ENCODE data around the gene KCNG2. TPM values are rescaled to one million over a fixed set of nuclear protein-coding genes. Genes with fewer than 3 reads are reported as not detected.

KCNG2 gene
- total RNA-seq, 1 donor, result under 0.01 TPM

DNA sequence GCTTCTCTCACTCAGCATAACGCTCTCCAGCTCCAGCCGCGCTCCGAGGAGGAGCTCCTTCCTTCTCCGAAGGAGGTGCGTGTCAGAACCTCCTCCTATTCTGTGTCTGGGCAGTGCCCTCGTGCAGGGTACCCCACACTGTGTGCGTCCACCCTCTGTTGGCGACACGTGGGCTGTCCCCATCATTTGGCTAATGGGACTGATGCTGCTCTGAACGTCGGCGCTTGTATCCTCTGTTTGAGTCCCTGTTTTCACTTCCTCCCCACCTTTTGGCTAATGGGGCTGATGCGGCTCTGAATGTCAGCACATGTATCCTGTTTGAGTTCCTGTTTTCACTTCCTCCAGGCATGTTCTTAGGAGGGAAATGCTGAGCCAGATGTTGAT, 22.2 kb downstream of the KCNG2 start:
- no peak for DNase-seq (ENCODE audit: low read depth)
- TF ChIP-seq, protein P1, sequence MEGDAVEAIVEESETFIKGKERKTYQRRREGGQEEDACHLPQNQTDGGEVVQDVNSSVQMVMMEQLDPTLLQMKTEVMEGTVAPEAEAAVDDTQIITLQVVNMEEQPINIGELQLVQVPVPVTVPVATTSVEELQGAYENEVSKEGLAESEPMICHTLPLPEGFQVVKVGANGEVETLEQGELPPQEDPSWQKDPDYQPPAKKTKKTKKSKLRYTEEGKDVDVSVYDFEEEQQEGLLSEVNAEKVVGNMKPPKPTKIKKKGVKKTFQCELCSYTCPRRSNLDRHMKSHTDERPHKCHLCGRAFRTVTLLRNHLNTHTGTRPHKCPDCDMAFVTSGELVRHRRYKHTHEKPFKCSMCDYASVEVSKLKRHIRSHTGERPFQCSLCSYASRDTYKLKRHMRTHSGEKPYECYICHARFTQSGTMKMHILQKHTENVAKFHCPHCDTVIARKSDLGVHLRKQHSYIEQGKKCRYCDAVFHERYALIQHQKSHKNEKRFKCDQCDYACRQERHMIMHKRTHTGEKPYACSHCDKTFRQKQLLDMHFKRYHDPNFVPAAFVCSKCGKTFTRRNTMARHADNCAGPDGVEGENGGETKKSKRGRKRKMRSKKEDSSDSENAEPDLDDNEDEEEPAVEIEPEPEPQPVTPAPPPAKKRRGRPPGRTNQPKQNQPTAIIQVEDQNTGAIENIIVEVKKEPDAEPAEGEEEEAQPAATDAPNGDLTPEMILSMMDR (IDR thresholded peaks at IDR 0.05; ENCODE audit: insufficient read depth, low read depth, low read length), result no peak

GRCh38 chr18:79823120-79823519, 25.4 kb downstream of the KCNG2 start:
- no peak overlapping the region for H3K4me3 ChIP-seq (ENCODE audit: low read depth, low read length)
- no peak for DNase-seq (ENCODE audit: low read depth)
- TF ChIP-seq, protein P1 (IDR thresholded peaks at IDR 0.05; ENCODE audit: insufficient read depth, low read depth, low read length), result no peak

More for the DNA sequence above, 22.2 kb downstream of the KCNG2 start:
- no peak overlapping the region for H3K4me3 ChIP-seq (ENCODE audit: low read depth, low read length)

DNA sequence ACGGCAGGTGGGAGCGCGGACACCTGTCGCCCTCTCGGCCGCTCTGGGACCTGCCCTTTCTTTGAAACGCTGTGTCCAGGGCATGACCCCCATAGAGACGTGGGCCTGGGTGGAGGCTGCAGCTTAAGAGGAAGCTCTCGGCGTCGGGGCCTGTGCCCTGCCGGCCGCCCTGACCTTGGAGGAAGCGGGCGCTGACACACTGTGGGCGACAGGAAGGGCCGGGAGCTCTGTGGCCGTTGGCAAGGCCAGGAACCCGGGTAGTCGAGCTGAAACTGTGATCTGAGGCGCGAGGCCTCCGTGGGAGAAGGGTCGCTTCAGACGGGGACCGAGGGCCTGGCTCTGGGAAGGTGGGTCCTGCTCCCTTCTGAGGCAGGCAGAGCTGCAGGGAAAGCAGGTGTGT, 28.2 kb downstream of the KCNG2 start:
- H3K4me3 ChIP-seq (ENCODE audit: low read depth, low read length), result no peak overlapping the region

GRCh38 chr18:79826966-79827365, 29.2 kb downstream of the KCNG2 start:
- H3K4me3 ChIP-seq (ENCODE audit: low read depth, low read length), result no peak overlapping the region

More for the DNA sequence above, 28.2 kb downstream of the KCNG2 start:
- no peak for DNase-seq (ENCODE audit: low read depth)
- TF ChIP-seq, protein P1 (IDR thresholded peaks at IDR 0.05; ENCODE audit: insufficient read depth, low read depth, low read length), result no peak

DNA sequence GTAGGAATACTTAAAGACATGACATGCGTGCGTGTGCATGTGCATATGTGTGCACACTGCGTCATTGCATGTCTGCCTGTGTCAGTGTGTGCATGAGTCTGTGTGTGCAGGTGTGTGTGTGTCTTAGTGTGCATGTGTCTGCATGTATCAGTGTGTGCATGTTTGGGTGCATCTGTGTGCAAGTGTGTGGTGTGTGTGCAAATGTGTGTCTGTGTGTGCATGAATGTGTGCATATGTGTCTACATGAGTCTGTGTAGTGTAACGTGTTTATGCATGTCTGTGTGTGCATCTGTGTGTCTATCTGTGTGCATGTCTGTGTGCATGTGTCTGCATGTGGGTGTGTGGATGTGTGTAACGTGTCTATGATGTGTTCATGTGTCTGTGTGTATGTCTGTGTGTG, 30.5 kb downstream of the KCNG2 start:
- TF ChIP-seq, protein P1 (IDR thresholded peaks at IDR 0.05; ENCODE audit: insufficient read depth, low read depth, low read length), result no peak
- no peak for DNase-seq (ENCODE audit: low read depth)
- H3K4me3 ChIP-seq (ENCODE audit: low read depth, low read length), result no peak overlapping the region

More at GRCh38 chr18:79826966-79827365, 29.2 kb downstream of the KCNG2 start:
- DNase-seq (ENCODE audit: low read depth), result no peak
- TF ChIP-seq, protein P1 (IDR thresholded peaks at IDR 0.05; ENCODE audit: insufficient read depth, low read depth, low read length), result no peak

- H3K4me3 ChIP-seq (ENCODE audit: low read depth, low read length), result no peak overlapping the region
- TF ChIP-seq, protein P1 (IDR thresholded peaks at IDR 0.05; ENCODE audit: insufficient read depth, low read depth, low read length), result no peak
- no peak for DNase-seq (ENCODE audit: low read depth)
Observed at GRCh38 chr18:79829136-79829854, 31.6 kb downstream of the KCNG2 start.

- no peak for DNase-seq (ENCODE audit: low read depth)
- TF ChIP-seq, protein P1 (IDR thresholded peaks at IDR 0.05; ENCODE audit: insufficient read depth, low read depth, low read length), result no peak
- no peak overlapping the region for H3K4me3 ChIP-seq (ENCODE audit: low read depth, low read length)
Observed at GRCh38 chr18:79832169-79832568, 34.4 kb downstream of the KCNG2 start.

Measured in fibroblast of villous mesenchyme (primary cell).